Cardiac muscle cell (in vitro differentiated cells and primary cell): ENCODE data around the gene ESPNL. TPM values are rescaled to one million over a fixed set of nuclear protein-coding genes. Genes with fewer than 3 reads are reported as not detected.
A peak's percentile ranks its signal among the peaks of the same experiment; 100 is the strongest.

ENCODE experiments used
- DNase-seq, 2 donors: peaks; one replicate each; pipeline versions ENCODE4 v3.0.0 to v3.0.0-alpha.2; 2010 to 2017; ENCODE audit warnings: low read depth in 1 of 2, low spot score in 1 of 2
- H3K27ac ChIP-seq: fragments of 200-600 bp; sonication (generic); 2 replicates; pipeline ENCODE4 v1.5.1; 2016
- H3K27me3 ChIP-seq: fragments of 200-600 bp; sonication (generic); 2 replicates; pipeline ENCODE4 v1.6.0; 2016; ENCODE audit warnings: control low read depth
- H3K36me3 ChIP-seq: fragments of 200-600 bp; sonication (generic); 2 replicates; pipeline ENCODE4 v1.5.1; 2016; ENCODE audit warnings: control low read depth
- H3K4me1 ChIP-seq: fragments of 200-600 bp; sonication (generic); 2 replicates; pipeline ENCODE4 v1.8.1; 2017; ENCODE audit warnings: low read depth, mild to moderate bottlenecking, mixed run types
- H3K4me3 ChIP-seq: fragments of 200-600 bp; sonication (generic); 2 replicates; pipeline ENCODE4 v1.5.1; 2016; ENCODE audit warnings: mild to moderate bottlenecking
- H3K9me3 ChIP-seq: fragments of 200-600 bp; sonication (generic); 2 replicates; pipeline ENCODE4 v1.5.1; 2017; ENCODE audit warnings: low read depth, mild to moderate bottlenecking, control low read depth
- polyA plus RNA-seq: library from polyadenylated mRNA; unstranded; fragments of >200 nt; fragmentation: Nextera tagmentation; extraction: Ambion mirVana; gene quantifications from 2 replicates; pipeline ENCODE4 v1.2.1, GENCODE V29; 2016
- total RNA-seq: library from RNA; depleted of rRNA; stranded (reverse); fragments of >200 nt; gene quantifications from 2 replicates; pipeline ENCODE4 v1.2.3, GENCODE V29; 2016
- TF ChIP-seq, protein P1 (sequence below): IDR thresholded peaks from 2 replicates; pipeline ENCODE4 v1.5.1; 2012; ENCODE audit warnings: low read depth, mild to moderate bottlenecking, low read length

ESPNL gene
- total and polyA plus RNA-seq, 2 experiments from 2014 or later: 5.3 to 8.5 TPM

DNA sequence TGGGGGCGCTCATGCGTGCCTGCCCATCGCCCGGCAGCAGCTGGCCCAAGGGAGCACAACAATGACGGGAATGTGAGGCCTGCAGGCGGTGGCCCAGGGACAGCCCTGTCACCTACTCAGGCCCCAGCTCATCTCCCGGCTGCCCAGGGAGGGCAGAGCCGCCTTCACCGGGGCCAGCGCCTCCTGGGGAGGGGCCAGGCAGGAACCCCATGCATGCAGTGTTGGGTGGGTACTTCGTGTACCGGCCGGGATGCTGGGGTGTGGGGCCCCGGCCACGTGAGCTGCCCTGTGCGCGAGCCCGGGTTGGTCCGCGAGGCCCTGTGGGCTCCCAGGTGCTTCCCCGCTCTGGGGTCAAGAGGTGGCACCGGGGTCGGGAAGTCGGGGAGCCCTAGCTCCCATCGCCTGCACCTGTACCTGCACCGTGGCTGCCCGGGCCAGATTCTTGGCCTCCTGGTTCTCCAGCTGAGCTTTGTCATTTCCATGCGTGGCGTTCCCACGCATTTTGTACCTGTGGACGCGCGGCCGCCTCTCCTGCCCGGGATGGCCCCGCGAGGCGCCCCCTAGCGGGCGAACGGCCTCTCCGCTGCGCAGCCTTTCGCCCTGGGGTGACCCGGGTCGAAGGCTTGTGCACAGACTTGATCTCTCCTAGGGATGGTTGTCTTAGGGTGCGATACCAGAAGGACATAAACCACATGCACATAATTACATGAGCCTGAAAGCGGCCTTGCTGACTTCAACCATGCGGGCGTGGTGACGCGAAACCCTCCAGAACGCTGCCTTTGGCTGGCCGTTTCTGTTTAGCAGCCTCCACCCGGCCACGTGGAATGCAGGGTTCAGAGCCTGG lies 39.3 kb downstream of the ESPNL start:
- H3K9me3 ChIP-seq: no peaks in the 10 kb centered on the region
- H3K4me1 ChIP-seq: peaks cover 29% of the 10 kb centered on the region
- no peaks in the 10 kb centered on the region for H3K27me3 ChIP-seq
- DNase-seq: peak in 1 of 2 donors; percentile 61
- peak overlapping the region; percentile 7 for H3K4me3 ChIP-seq
- TF ChIP-seq, protein P1, sequence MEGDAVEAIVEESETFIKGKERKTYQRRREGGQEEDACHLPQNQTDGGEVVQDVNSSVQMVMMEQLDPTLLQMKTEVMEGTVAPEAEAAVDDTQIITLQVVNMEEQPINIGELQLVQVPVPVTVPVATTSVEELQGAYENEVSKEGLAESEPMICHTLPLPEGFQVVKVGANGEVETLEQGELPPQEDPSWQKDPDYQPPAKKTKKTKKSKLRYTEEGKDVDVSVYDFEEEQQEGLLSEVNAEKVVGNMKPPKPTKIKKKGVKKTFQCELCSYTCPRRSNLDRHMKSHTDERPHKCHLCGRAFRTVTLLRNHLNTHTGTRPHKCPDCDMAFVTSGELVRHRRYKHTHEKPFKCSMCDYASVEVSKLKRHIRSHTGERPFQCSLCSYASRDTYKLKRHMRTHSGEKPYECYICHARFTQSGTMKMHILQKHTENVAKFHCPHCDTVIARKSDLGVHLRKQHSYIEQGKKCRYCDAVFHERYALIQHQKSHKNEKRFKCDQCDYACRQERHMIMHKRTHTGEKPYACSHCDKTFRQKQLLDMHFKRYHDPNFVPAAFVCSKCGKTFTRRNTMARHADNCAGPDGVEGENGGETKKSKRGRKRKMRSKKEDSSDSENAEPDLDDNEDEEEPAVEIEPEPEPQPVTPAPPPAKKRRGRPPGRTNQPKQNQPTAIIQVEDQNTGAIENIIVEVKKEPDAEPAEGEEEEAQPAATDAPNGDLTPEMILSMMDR: peak; percentile 64
- peak overlapping the region; percentile 90 for H3K27ac ChIP-seq
- H3K36me3 ChIP-seq: no peaks in the 10 kb centered on the region

DNA sequence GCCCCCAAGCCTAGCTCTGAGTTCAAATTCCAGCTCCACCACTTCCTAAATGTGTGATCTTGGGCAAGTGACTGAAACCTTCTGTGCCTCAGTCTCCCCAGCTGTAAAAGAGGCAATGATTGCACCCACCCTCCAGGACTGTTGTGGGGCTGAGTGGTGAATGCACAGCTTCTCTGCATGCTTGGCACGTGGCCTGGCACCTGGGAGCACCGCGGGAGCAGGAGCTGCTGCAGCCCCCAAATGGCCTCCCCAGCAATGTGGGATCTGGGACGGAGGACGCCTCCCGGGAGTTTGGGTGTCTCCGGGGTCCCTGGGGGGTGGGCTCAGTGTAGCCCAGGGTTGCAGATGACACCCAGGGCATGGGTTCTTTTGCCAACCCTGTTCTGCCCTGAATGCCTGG lies 39.9 kb downstream of the ESPNL start:
- TF ChIP-seq, protein P1: no peak
- H3K4me3 ChIP-seq: no peak overlapping the region
- H3K27me3 ChIP-seq: no peaks in the 10 kb centered on the region
- H3K4me1 ChIP-seq: peaks cover 29% of the 10 kb centered on the region
- no peaks in the 10 kb centered on the region for H3K9me3 ChIP-seq
- DNase-seq: no peak
- H3K27ac ChIP-seq: no peak overlapping the region
- no peaks in the 10 kb centered on the region for H3K36me3 ChIP-seq

DNA sequence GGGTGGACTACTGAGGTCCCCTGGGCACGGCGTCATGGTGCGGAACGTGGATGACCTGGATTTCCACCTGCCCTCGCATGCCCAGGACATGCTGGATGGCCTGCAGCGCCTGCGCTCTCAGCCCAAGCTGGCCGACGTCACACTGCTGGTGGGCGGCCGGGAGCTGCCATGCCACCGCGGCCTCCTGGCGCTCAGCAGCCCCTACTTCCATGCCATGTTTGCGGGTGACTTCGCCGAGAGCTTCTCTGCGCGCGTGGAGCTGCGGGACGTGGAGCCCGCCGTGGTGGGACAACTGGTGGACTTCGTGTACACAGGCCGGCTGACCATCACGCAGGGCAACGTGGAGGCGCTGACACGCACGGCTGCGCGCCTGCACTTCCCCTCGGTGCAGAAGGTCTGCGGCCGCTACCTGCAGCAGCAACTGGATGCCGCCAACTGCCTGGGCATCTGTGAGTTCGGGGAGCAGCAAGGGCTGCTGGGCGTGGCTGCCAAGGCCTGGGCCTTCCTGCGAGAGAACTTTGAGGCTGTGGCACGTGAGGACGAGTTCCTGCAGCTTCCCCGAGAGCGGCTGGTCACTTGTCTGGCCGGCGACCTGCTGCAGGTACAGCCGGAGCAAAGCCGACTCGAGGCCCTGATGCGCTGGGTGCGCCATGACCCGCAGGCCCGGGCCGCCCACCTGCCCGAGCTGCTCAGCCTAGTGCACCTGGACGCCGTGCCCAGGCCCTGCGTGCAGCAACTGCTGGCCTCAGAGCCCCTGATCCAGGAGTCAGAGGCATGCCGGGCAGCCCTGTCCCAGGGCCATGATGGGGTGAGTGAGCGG lies 40.8 kb downstream of the ESPNL start:
- TF ChIP-seq, protein P1: no peak
- H3K27me3 ChIP-seq: no peaks in the 10 kb centered on the region

DNA sequence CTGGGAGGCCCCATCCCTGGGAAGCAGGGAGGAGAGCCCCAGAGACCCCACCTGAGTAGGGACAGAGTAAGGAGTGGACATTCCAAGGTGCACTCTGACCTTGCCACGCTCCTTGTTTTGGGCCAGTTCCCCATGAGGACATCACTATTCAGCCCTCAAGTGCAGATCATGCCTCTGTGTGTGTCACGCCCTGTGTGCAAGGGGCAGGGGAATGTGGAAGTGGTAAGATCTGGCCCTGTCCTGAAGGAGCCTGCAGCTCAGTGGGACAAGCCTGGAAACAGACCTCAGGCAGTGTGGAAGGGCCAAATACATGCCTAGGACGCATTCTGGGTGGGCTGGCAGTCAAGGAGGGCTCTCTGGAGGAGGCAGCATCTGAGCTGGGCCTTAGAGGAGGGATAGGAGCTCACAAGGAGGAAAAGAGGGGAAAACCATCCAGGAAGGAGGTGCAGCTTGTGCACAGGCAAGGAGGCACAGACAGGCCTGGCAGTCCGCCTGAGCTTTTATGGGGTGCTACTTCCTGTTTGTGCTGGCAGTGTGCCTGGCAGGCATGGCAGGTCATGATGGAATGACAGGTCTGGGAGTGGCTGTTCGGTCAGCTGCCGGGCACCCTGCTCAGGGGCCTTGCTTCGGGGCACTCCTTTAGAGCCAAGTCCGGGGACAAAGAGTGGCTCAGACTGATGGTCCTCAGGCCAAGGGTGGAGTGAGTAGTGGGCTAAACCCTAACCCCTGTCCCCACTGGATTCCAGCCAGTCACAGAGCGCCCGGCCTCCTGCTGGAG lies 41.6 kb downstream of the ESPNL start:
- H3K9me3 ChIP-seq: no peaks in the 10 kb centered on the region
- H3K27ac ChIP-seq: no peak overlapping the region
- TF ChIP-seq, protein P1: no peak
- no peak overlapping the region for H3K4me3 ChIP-seq
- no peaks in the 10 kb centered on the region for H3K27me3 ChIP-seq
- H3K36me3 ChIP-seq: no peaks in the 10 kb centered on the region
- DNase-seq: no peak
- peaks cover 25% of the 10 kb centered on the region for H3K4me1 ChIP-seq

More for the DNA sequence above, 40.8 kb downstream of the ESPNL start:
- peaks cover 29% of the 10 kb centered on the region for H3K4me1 ChIP-seq
- no peak overlapping the region for H3K4me3 ChIP-seq
- no peaks in the 10 kb centered on the region for H3K9me3 ChIP-seq
- DNase-seq: no peak
- H3K27ac ChIP-seq: no peak overlapping the region
- no peaks in the 10 kb centered on the region for H3K36me3 ChIP-seq

DNA sequence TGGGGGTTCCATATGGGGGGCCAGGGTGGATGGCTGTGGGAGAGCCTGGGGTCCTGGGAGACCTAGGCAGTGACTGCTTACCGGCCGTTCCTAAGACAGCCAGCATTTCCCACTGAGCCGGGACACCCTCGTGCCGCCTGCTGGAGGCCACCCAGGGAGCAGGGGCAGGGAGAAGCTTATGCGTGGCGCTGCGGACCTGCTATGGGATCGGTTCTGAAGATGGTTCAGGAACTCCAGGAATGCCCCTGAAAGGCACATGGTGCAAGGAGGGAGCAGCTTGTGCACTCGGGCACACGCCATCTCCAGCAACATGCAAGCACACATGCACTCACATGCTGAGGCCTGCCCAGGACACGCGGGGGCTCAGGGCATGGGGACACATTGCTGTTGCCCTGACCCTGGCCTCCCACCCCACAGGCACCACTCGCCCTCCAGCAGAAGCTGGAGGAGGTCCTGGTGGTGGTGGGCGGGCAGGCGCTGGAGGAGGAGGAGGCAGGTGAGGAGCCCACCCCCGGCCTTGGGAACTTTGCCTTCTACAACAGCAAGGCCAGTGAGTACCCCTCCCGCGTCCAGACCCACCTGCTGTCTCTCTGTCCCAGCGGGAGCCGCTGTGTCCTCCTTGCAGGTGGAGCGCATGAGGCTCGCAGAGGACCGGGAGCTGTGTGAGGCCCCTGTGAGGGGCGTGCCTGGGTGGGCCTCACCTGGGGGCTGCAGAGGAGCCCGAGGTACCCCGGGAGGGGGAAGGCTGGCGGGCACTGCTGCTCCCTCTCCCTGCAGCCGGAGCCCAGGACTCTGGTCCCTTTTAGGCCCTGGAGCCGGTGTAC lies 42.5 kb downstream of the ESPNL start:
- TF ChIP-seq, protein P1: no peak
- H3K9me3 ChIP-seq: no peaks in the 10 kb centered on the region
- peaks cover 20% of the 10 kb centered on the region for H3K4me1 ChIP-seq
- no peaks in the 10 kb centered on the region for H3K36me3 ChIP-seq
- no peak overlapping the region for H3K27ac ChIP-seq
- H3K4me3 ChIP-seq: no peak overlapping the region
- no peaks in the 10 kb centered on the region for H3K27me3 ChIP-seq
- DNase-seq: no peak
